Gastroesophageal sphincter (tissue), 3 donors: Measurements from ENCODE around the gene AUTS2.

Experiments
- CTCF ChIP-seq, 4 experiments: fragments of 200-600 bp in 2 of 4; fragments of 450-650 bp in 2 of 4; sonication (generic) in 1 of 4; IDR thresholded peaks; one replicate each; pipeline ENCODE4 v1.5.1; 2017 to 2019; ENCODE audit warnings: antibody characterized with exemption in 4 of 4, mild to moderate bottlenecking in 2 of 4, moderate library complexity in 2 of 4
- POLR2AphosphoS5 ChIP-seq: sonication (generic); formaldehyde crosslinking; IDR thresholded peaks from one replicate; pipeline ENCODE4 v1.6.1; 2017; ENCODE audit warnings: antibody characterized with exemption

- TF ChIP-seq CTCF (IDR thresholded peaks at IDR 0.05) (no peak), POLR2AphosphoS5 (no peak)
These were observed 30.0 kb upstream of the AUTS2 start for GRCh38 chr7:69568266-69568665.
